Measurements from ENCODE around the gene SLC38A4.

- TF ChIP-seq CTCF (IDR thresholded peaks at IDR 0.05) (no peak), POLR2A (IDR thresholded peaks at IDR 0.05) (no peak)
These were observed 37.5 kb downstream of the SLC38A4 start for GRCh38 chr12:46788072-46788887.
